GM21786 (cell line): ENCODE data around the gene PTPRK.

Experiments used
- ATAC-seq: cut with Tn5 transposase; IDR thresholded peaks from one replicate; pipeline ENCODE4 v1.9.1; 2021; ENCODE audit not compliant: unreplicated experiment

Gene PTPRK

DNA sequence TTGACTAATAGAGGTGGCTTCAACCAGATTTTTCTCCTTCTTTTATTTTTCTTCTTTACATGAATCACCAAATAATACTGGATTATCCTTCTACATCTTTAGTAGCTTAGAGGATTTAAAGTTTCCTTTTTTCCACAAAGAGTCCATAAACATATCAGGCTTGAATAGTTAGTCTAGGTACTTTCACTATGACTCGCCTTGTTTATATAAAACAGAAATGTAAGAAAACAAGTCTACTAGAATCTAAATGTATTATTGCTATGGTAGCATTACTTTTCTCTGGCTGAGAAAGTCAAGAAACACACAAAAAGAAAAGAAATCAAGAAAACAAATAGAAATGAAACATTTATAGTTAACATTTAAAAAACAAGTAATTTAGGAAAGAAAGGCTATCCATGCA lies 215.2 kb downstream of the PTPRK start:
- ATAC-seq = no peak

- ATAC-seq = no peak
Observed at GRCh38 chr6:128303870-128304269, 216.5 kb downstream of the PTPRK start.

GRCh38 chr6:128302942-128303341 lies 217.5 kb downstream of the PTPRK start:
- ATAC-seq = no peak

DNA sequence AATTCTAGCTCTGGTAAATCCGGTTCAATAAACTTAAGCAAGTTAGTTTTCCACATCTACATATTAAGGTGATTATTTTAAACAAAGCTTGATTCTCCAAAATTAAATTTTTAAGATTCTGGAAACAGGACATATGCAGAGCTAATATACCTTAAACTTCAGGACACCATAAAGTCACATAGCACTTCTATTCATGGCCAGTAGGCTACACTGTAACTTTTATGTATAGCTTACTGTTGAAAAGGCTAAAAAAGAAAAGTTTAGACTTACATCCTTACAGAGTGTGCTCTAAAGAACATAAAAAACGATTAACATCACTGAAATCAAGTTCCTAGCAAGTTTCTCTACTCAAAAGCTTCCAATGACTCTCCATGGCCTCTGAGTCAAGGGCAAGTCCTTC lies 224.7 kb downstream of the PTPRK start:
- ATAC-seq = no peak

GRCh38 chr6:128290221-128290620 lies 230.2 kb downstream of the PTPRK start:
- ATAC-seq = no peak

- ATAC-seq = no peak
Observed at GRCh38 chr6:128284128-128284527, 236.3 kb downstream of the PTPRK start.

- no peak for ATAC-seq
Observed at GRCh38 chr6:128282961-128283360, 237.4 kb downstream of the PTPRK start.

- no peak for ATAC-seq
Observed at GRCh38 chr6:128280960-128281359, 239.4 kb downstream of the PTPRK start.

- ATAC-seq = no peak
Observed at GRCh38 chr6:128280066-128280465, 240.3 kb downstream of the PTPRK start.

GRCh38 chr6:128278836-128279235 lies 241.6 kb downstream of the PTPRK start:
- no peak for ATAC-seq

GRCh38 chr6:128277379-128277778 lies 243.0 kb downstream of the PTPRK start:
- ATAC-seq = no peak

- ATAC-seq = no peak
Observed at GRCh38 chr6:128276311-128276710, 244.1 kb downstream of the PTPRK start.

DNA sequence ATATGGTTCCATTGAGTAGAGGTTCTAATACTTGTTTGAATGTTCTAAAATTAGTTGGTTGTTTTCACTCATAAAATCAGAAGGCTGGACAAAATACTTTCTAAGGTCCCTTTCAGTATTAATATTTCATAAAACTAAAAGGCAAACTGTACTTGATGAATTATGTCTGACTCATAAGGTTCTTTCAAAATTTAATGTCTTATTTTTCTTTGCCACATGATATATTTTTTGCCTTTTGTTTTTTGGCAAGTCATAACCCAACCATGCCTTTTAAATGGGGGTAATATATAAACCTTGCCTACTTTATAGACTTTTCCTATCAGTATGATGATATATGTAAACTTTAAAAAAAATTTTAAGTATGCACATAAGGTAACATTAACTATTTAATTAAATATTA lies 244.7 kb downstream of the PTPRK start:
- ATAC-seq = no peak

- ATAC-seq = no peak
Observed at GRCh38 chr6:128275030-128275429, 245.4 kb downstream of the PTPRK start.

DNA sequence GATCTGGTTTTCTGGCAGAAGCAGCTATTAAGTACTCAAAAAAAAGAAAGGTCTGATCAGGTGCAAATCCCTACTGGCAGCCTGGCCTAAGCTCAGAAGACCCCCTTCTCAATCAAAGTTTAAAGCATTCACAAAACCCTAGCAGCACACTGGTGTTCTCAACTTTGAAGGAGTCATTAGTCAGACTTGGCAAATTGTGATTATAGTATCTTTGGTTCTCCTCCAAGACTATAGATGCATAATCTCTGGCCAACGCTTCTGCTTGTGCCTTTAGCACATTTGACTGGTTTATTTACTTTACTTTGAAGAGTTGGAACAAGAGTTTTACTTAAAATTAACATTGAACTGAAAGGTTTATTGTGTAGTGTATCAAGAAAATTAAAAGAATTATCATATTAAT lies 248.9 kb downstream of the PTPRK start:
- ATAC-seq = no peak

GRCh38 chr6:128271011-128271410 lies 249.4 kb downstream of the PTPRK start:
- no peak for ATAC-seq

DNA sequence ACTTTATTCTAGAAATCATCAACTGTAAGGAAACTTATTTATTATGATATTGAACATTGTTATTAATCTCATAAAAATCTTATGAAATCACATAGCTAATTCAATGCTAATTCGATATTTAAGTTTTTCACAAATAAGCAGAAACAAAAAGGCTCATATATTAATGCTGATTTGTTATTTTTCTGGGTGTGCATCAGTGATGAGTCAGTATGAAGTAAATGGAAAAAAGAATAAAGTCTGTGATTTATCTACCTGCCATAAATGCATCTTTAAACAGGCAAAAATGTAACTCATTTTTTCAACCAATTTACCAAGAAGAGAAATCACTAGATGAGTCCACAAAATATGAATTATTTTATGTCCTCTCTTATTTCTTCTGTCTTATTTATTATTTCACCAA lies 253.5 kb downstream of the PTPRK start:
- no peak for ATAC-seq

GRCh38 chr6:128265706-128266105 lies 254.7 kb downstream of the PTPRK start:
- ATAC-seq = no peak

DNA sequence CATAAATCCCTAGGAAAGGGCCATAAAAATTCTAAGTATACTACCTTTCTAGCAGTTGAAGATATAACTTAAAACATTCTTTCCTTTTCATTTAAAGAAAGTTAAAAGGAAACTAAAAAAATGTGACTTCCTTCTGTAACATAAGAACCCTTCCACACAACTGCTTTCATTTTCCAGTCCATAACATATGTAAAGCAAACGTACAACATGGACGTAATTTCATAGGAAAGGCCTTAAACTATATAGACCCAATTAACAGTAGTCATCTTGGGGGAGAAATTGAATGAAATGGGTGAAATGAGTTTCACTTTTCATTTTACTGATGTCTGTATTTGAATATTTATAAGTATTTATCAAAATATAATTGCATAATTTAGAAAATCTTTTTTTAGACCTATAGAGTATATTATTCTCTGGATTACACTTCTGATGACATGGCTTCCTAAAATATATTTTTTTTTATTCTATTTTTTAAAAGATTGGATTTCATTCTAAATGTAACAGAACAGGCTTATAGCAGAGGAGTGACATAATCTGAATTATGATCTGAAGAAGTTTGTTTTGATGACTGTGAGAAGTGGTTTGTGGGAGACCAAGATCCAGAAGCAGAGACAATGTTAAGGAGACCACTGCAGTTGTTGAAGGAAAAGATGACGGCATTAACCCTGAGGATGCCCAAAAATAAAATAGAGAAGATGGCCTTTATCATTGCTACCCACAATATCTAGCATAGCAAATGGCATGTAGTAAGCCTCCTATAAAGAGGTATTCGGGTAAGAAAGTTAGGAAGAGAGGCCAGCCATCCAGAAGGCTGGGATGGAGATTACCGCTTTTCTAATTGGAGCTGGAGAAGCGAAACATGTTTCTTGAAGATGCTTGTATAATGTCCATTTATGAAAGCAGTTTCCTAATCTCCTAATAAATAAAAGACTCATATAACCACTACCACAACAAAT lies 260.4 kb downstream of the PTPRK start:
- ATAC-seq = peak; percentile 44

- ATAC-seq = peak; percentile 96
Observed at GRCh38 chr6:128259029-128259724, 261.2 kb downstream of the PTPRK start.

GRCh38 chr6:128256095-128256494 lies 264.3 kb downstream of the PTPRK start:
- ATAC-seq = no peak
